ENCODE data around the gene HSDL1.

DNA sequence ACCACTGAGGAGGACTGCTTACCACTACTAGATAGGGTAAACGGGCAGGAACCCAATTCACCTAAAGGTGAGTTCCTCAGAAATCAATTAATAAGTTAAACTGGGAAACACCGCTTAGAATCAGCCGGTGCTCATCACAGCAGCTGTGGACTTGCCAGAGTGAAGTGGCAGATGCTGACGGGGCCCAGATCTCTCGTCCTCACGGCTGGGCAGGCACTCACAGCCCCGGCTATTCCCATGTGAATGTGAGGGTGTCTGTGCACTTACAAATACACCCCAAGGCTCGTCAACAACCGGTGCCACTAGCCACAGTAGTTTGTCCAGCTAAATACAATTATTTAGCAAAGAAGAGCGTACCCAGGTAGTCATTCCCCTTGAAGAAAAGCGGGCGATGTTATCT, 58.0 kb downstream of the HSDL1 start:
- TF ChIP-seq POLR2A (IDR thresholded peaks at IDR 0.05; ENCODE audit: low read depth, low read length) (no peak), TAF1 (IDR thresholded peaks at IDR 0.05; ENCODE audit: borderline replicate concordance, low read depth, low read length) (no peak)
